ENCODE measurements around the gene CYP20A1.
A peak's percentile ranks its signal among the peaks of the same experiment; 100 is the strongest.
"Not testable (repeated sequence)": the region's sequence is repeated elsewhere in the genome, so short reads cannot be mapped to it uniquely, and the experiment has no call there.

Gene CYP20A1
- 42.9 to 99.8 (median 75.5) reads per million in 17 experiments for total RNA-seq

- DNase-seq: peak; percentile 98 to 100 (median 100)
Measured at GRCh38 chr2:203238704-203239526, at the start of gene CYP20A1. Gene CYP20A1 (plus strand): TSS chr2:203239018. CDS start chr2:203239063, 45 bp downstream.

GRCh38 chr2:203190547-203190946 is 48.3 kb upstream of the CYP20A1 start:
- not testable (repeated sequence) for DNase-seq

- not testable (repeated sequence) for DNase-seq
Measured at GRCh38 chr2:203191026-203191425, 47.8 kb upstream of the CYP20A1 start.

- DNase-seq: no peak
Measured at GRCh38 chr2:203191961-203192360, 46.9 kb upstream of the CYP20A1 start.

GRCh38 chr2:203195331-203196036 is 43.3 kb upstream of the CYP20A1 start:
- no peak for DNase-seq

GRCh38 chr2:203200866-203201265 is 38.0 kb upstream of the CYP20A1 start:
- DNase-seq: no peak

- no peak for DNase-seq
Measured at GRCh38 chr2:203201426-203201825, 37.4 kb upstream of the CYP20A1 start.

- DNase-seq: no peak
Measured at GRCh38 chr2:203209538-203209937, 29.3 kb upstream of the CYP20A1 start.

- peak; percentile 2 to 38 (median 32) for DNase-seq
Measured at GRCh38 chr2:203225423-203226039, 13.3 kb upstream of the CYP20A1 start.

GRCh38 chr2:203229674-203230073 is 9.1 kb upstream of the CYP20A1 start:
- DNase-seq: not testable (repeated sequence)

- no peak for DNase-seq
Measured at GRCh38 chr2:203237346-203238238, 1.2 kb upstream of the CYP20A1 start.

GRCh38 chr2:203238292-203238703 is 520 bp upstream of the CYP20A1 start:
- no peak for DNase-seq

- peak in 3 of 4 experiments; percentile 7 to 28 (median 16) for DNase-seq
Measured at GRCh38 chr2:203240491-203240890, 1.7 kb downstream of the CYP20A1 start.

GRCh38 chr2:203242518-203242917 is 3.7 kb downstream of the CYP20A1 start:
- no peak for DNase-seq

- DNase-seq: no peak
Measured at GRCh38 chr2:203246646-203247045, 7.8 kb downstream of the CYP20A1 start.

GRCh38 chr2:203252818-203253217 is 14.0 kb downstream of the CYP20A1 start:
- no peak for DNase-seq

- not testable (repeated sequence) for DNase-seq
Measured at GRCh38 chr2:203253422-203254095, 14.7 kb downstream of the CYP20A1 start.

- no peak for DNase-seq
Measured at GRCh38 chr2:203261326-203262159, 22.7 kb downstream of the CYP20A1 start.

- no peak for DNase-seq
Measured at GRCh38 chr2:203279288-203279687, 40.5 kb downstream of the CYP20A1 start.

GRCh38 chr2:203280428-203281064 is 41.7 kb downstream of the CYP20A1 start:
- DNase-seq: no peak

All from suppressor macrophage (primary cell).